HG03342 (cell line): ENCODE measurements around the gene ANK2.

Experiments used
- ATAC-seq: cut with Tn5 transposase; IDR thresholded peaks from one replicate; pipeline ENCODE4 v1.9.1; 2021; ENCODE audit warnings: mild to moderate bottlenecking, moderate library complexity; ENCODE audit not compliant: unreplicated experiment

The ANK2 gene

GRCh38 chr4:113088050-113088449, 38.6 kb downstream of the ANK2 start:
- no peak for ATAC-seq

- ATAC-seq, result no peak
These were observed 41.5 kb downstream of the ANK2 start for GRCh38 chr4:113090954-113091353.

- ATAC-seq, result no peak
These were observed 44.9 kb downstream of the ANK2 start for GRCh38 chr4:113094331-113094730.

- ATAC-seq, result no peak
These were observed 45.3 kb downstream of the ANK2 start for GRCh38 chr4:113094802-113095201.

- ATAC-seq, result no peak
These were observed 52.2 kb downstream of the ANK2 start for GRCh38 chr4:113101669-113102068.

GRCh38 chr4:113103556-113103955, 54.1 kb downstream of the ANK2 start:
- ATAC-seq, result no peak

- no peak for ATAC-seq
These were observed 56.7 kb downstream of the ANK2 start for GRCh38 chr4:113106108-113106507.

- ATAC-seq, result no peak
These were observed 59.8 kb downstream of the ANK2 start for GRCh38 chr4:113109106-113109718.

GRCh38 chr4:113112338-113112978, 63.0 kb downstream of the ANK2 start:
- ATAC-seq, result no peak

GRCh38 chr4:113113151-113113550, 63.7 kb downstream of the ANK2 start:
- ATAC-seq, result no peak

GRCh38 chr4:113114884-113115283, 65.4 kb downstream of the ANK2 start:
- ATAC-seq, result no peak

GRCh38 chr4:113116414-113117357, 67.2 kb downstream of the ANK2 start:
- ATAC-seq, result no peak

GRCh38 chr4:113117358-113117702, 67.9 kb downstream of the ANK2 start:
- no peak for ATAC-seq

- ATAC-seq, result peak; percentile 70
These were observed 72.6 kb downstream of the ANK2 start for GRCh38 chr4:113122066-113122465.

GRCh38 chr4:113125418-113125817, 76.0 kb downstream of the ANK2 start:
- no peak for ATAC-seq

- ATAC-seq, result no peak
These were observed 81.7 kb downstream of the ANK2 start for GRCh38 chr4:113131136-113131535.

- ATAC-seq, result no peak
These were observed 82.2 kb downstream of the ANK2 start for GRCh38 chr4:113131621-113132020.

- ATAC-seq, result peak; percentile 61
These were observed 92.5 kb downstream of the ANK2 start for GRCh38 chr4:113141901-113142346.

GRCh38 chr4:113142351-113142750, 92.9 kb downstream of the ANK2 start:
- no peak for ATAC-seq

- ATAC-seq, result no peak
These were observed 94.6 kb downstream of the ANK2 start for GRCh38 chr4:113144091-113144490.

GRCh38 chr4:113145147-113145518, 95.7 kb downstream of the ANK2 start:
- no peak for ATAC-seq
